Islet of Langerhans (tissue), 1 donor: Measurements from ENCODE around the gene CLDN2.
A peak's percentile ranks its signal among the peaks of the same experiment; 100 is the strongest.
"Not testable (repeated sequence)": the region's sequence is repeated elsewhere in the genome, so short reads cannot be mapped to it uniquely, and the experiment has no call there.

Experiments used
- FAIRE-seq: peaks from one replicate; lab custom pipeline; 2011; peaks lifted over from hg19 to GRCh38; lab: Jason Lieb, UNC

Gene CLDN2

GRCh38 chrX:106919932-106920452, at the start of gene CLDN2:
TSS of gene CLDN2 (plus strand) at chrX:106920402. CDS start at chrX:106928229, 7,827 bp downstream.
- no peak for FAIRE-seq

GRCh38 chrX:106872796-106873195, 47.4 kb upstream of the CLDN2 start:
- not testable (repeated sequence) for FAIRE-seq

- FAIRE-seq, result peak; percentile 95
Observed at GRCh38 chrX:106874075-106874474, 46.1 kb upstream of the CLDN2 start.

- no peak for FAIRE-seq
Observed at GRCh38 chrX:106875151-106875550, 45.1 kb upstream of the CLDN2 start.

GRCh38 chrX:106889468-106889867, 30.7 kb upstream of the CLDN2 start:
- no peak for FAIRE-seq

GRCh38 chrX:106891762-106892460, 28.3 kb upstream of the CLDN2 start:
- no peak for FAIRE-seq

GRCh38 chrX:106894392-106894909, 25.8 kb upstream of the CLDN2 start:
- peak; percentile 76 for FAIRE-seq

GRCh38 chrX:106894978-106895452, 25.2 kb upstream of the CLDN2 start:
- FAIRE-seq, result no peak

- FAIRE-seq, result no peak
Observed at GRCh38 chrX:106897259-106897658, 22.9 kb upstream of the CLDN2 start.

GRCh38 chrX:106898462-106898861, 21.7 kb upstream of the CLDN2 start:
- FAIRE-seq, result no peak

- FAIRE-seq, result no peak
Observed at GRCh38 chrX:106899276-106899675, 20.9 kb upstream of the CLDN2 start.

GRCh38 chrX:106899841-106900240, 20.4 kb upstream of the CLDN2 start:
- FAIRE-seq, result no peak

GRCh38 chrX:106901341-106901740, 18.9 kb upstream of the CLDN2 start:
- FAIRE-seq, result no peak

- no peak for FAIRE-seq
Observed at GRCh38 chrX:106901781-106902219, 18.4 kb upstream of the CLDN2 start.

- FAIRE-seq, result no peak
Observed at GRCh38 chrX:106902684-106903083, 17.5 kb upstream of the CLDN2 start.

GRCh38 chrX:106903291-106903824, 16.8 kb upstream of the CLDN2 start, which contains the start of gene RIPPLY1:
TSS of gene RIPPLY1 (minus strand) at chrX:106903341. CDS start at chrX:106903287, 54 bp downstream.
- no peak for FAIRE-seq

- no peak for FAIRE-seq
Observed at GRCh38 chrX:106903856-106904528, 16.2 kb upstream of the CLDN2 start.

GRCh38 chrX:106905064-106905708, 15.0 kb upstream of the CLDN2 start:
- no peak for FAIRE-seq

- FAIRE-seq, result no peak
Observed at GRCh38 chrX:106906361-106906760, 13.8 kb upstream of the CLDN2 start.

- FAIRE-seq, result no peak
Observed at GRCh38 chrX:106912864-106913263, 7.3 kb upstream of the CLDN2 start.

- no peak for FAIRE-seq
Observed at GRCh38 chrX:106917830-106918500, 2.2 kb upstream of the CLDN2 start.

- no peak for FAIRE-seq
Observed at GRCh38 chrX:106921637-106922036, 1.4 kb downstream of the CLDN2 start.
